Astrocyte (in vitro differentiated cells and primary cell): ENCODE measurements around the gene EDC3.
"Not testable (repeated sequence)": the region's sequence is repeated elsewhere in the genome, so short reads cannot be mapped to it uniquely, and the experiment has no call there.

ENCODE experiments used
- CTCF ChIP-seq: IDR thresholded peaks from 2 replicates; pipeline ENCODE4 v1.5.1; 2011; ENCODE audit warnings: low read depth, mild to moderate bottlenecking, inconsistent platforms, low read length, moderate library complexity; ENCODE audit not compliant: insufficient read depth
- EZH2 ChIP-seq: IDR thresholded peaks from 2 replicates; pipeline ENCODE4 v1.6.1; 2012; ENCODE audit warnings: mild to moderate bottlenecking, low read length, inconsistent platforms; ENCODE audit not compliant: insufficient read depth

GRCh38 chr15:74596736-74597135 lies 99.1 kb downstream of the EDC3 start:
- not testable (repeated sequence) for TF ChIP-seq CTCF, EZH2
